Testis (tissue), 2 donors: ENCODE results near the gene GPD1.

Source experiments
- CTCF ChIP-seq, 3 experiments: fragments of 450-650 bp in 2 of 3; fragments of 200-600 bp in 1 of 3; sonication (generic) in 1 of 3; IDR thresholded peaks; one replicate each; pipeline ENCODE4 v1.5.1; 2016 to 2019; ENCODE audit warnings: antibody characterized with exemption in 3 of 3, mild to moderate bottlenecking in 2 of 3, moderate library complexity in 1 of 3
- POLR2A ChIP-seq: fragments of 450-650 bp; IDR thresholded peaks from one replicate; pipeline ENCODE4 v1.6.1; 2017; ENCODE audit warnings: antibody characterized with exemption, mild to moderate bottlenecking, moderate library complexity

GRCh38 chr12:50121641-50122040 is 17.8 kb downstream of the GPD1 start:
- no peak for TF ChIP-seq POLR2A
- TF ChIP-seq CTCF (IDR thresholded peaks at IDR 0.05): no peak
